HepG2 (cell line): Measurements from ENCODE around the gene GATA1. TPM values are rescaled to one million over a fixed set of nuclear protein-coding genes. Genes with fewer than 3 reads are reported as not detected.

ENCODE experiments used
- ATAC-seq: fragments of 200-7000 bp; cut with Tn5 transposase; 3 replicates; pipeline ENCODE4 v1.9.1; 2020; ENCODE audit warnings: mild to moderate bottlenecking, moderate library complexity
- BruUV-seq: library from RNA; stranded (reverse); fragments of 400-500 nt; replicated peaks from 2 replicates; lab custom pipeline; 2021; lab: Mats Ljungman, UMichigan
- CTCF ChIA-PET: fragments of 300-600 bp; formaldehyde crosslinking; extraction: SDS; loops from one replicate; lab custom pipeline; 2021; ENCODE audit warnings: low total read pairs, inconsistent platforms, low intra/inter-chr PET ratio; lab: Yijun Ruan, JAX
- POLR2A ChIA-PET: fragments of 350-600 bp; sonication (Branson Sonifier 250); formaldehyde crosslinking; loops from one replicate; lab custom pipeline; 2020; ENCODE audit warnings: antibody characterized with exemption, inconsistent platforms; lab: Yijun Ruan, JAX
- DNase-seq: peaks from one replicate; pipeline ENCODE4 v3.0.0-alpha.2; 2015; ENCODE audit warnings: low spot score
- FAIRE-seq: peaks from 3 replicates; lab custom pipeline; 2011; peaks lifted over from hg19 to GRCh38; lab: Jason Lieb, UNC
- H2AFZ ChIP-seq: one replicate; pipeline ENCODE4 v1.6.1; 2011; ENCODE audit warnings: low read length, inconsistent platforms
- H3K27ac ChIP-seq: fragments of 300-600 bp; 3 replicates; pipeline ENCODE4 v1.8.0; 2011; ENCODE audit warnings: mixed run types, mild to moderate bottlenecking, mixed read lengths, low read length, inconsistent platforms; ENCODE audit not compliant: insufficient read depth; ENCODE audit errors: extremely low read length
- H3K27me3 ChIP-seq, 2 experiments: fragments of 200-600 bp in 1 of 2; 2 replicates in 1 of 2; 3 replicates in 1 of 2; pipeline versions ENCODE4 v1.6.0 to v1.8.0; 2011; ENCODE audit warnings: low read length in 2 of 2, mild to moderate bottlenecking in 2 of 2, moderate library complexity in 2 of 2, inconsistent platforms in 1 of 2; ENCODE audit not compliant: insufficient read depth in 2 of 2, control insufficient read depth in 1 of 2
- H3K36me3 ChIP-seq, 2 experiments: fragments of 200-600 bp in 1 of 2; replicated peaks in 1 of 2; 2 replicates in 1 of 2; 3 replicates in 1 of 2; pipeline versions ENCODE4 v1.5.1 to v1.8.0; 2011; ENCODE audit warnings: low read length in 2 of 2, inconsistent platforms in 1 of 2; ENCODE audit not compliant: insufficient read depth in 2 of 2, control insufficient read depth in 1 of 2
- H3K4me1 ChIP-seq: 2 replicates; pipeline ENCODE4 v1.5.1; 2012; ENCODE audit warnings: low read length, inconsistent platforms; ENCODE audit not compliant: insufficient read depth
- H3K4me2 ChIP-seq: 2 replicates; pipeline ENCODE4 v1.6.0; 2011; ENCODE audit warnings: low read depth, low read length, inconsistent platforms
- H3K4me3 ChIP-seq, 3 experiments: fragments of 200-600 bp in 1 of 3; sonication (generic), shearing (Covaris generic) in 1 of 3; replicated peaks in 1 of 3; 2 replicates each; pipeline ENCODE4 v1.5.1; 2011 to 2016; ENCODE audit warnings: low read length in 3 of 3, inconsistent platforms in 2 of 3, low read depth in 2 of 3, mild to moderate bottlenecking in 2 of 3, control low read depth in 1 of 3, mixed read lengths in 1 of 3; ENCODE audit not compliant: insufficient read depth in 1 of 3
- H3K79me2 ChIP-seq: one replicate; pipeline ENCODE4 v1.6.1; 2011; ENCODE audit warnings: low read length, inconsistent platforms; ENCODE audit not compliant: insufficient read depth
- H3K9ac ChIP-seq: 2 replicates; pipeline ENCODE4 v1.6.0; 2011; ENCODE audit warnings: mild to moderate bottlenecking, low read depth, low read length, inconsistent platforms; ENCODE audit not compliant: insufficient read depth
- H3K9me3 ChIP-seq: 2 replicates; pipeline ENCODE4 v1.5.1; 2012; ENCODE audit warnings: mild to moderate bottlenecking, low read length
- H4K20me1 ChIP-seq: 2 replicates; pipeline ENCODE4 v1.6.0; 2011; ENCODE audit warnings: inconsistent platforms, mild to moderate bottlenecking, low read length, moderate library complexity; ENCODE audit not compliant: insufficient read depth
- CHD2 ChIP-seq: IDR thresholded peaks from 2 replicates; pipeline ENCODE4 v1.6.1; 2011; ENCODE audit warnings: low read depth, low read length, improper control_type of control experiment
- FOXK1 ChIP-seq: sonication (generic); formaldehyde crosslinking; IDR thresholded peaks from 2 replicates; pipeline ENCODE4 v1.4.0; 2020; ENCODE audit warnings: low read depth, missing genetic modification reagents, borderline replicate concordance
- GABPB1 ChIP-seq: IDR thresholded peaks from 2 replicates; pipeline ENCODE4 v1.6.1; 2016; ENCODE audit warnings: mild to moderate bottlenecking, missing genetic modification reagents, moderate library complexity, missing compliant biosample characterization
- KDM6A ChIP-seq: IDR thresholded peaks from 2 replicates; pipeline ENCODE4 v1.6.1; 2016; ENCODE audit warnings: low read depth
- MIER2 ChIP-seq: IDR thresholded peaks from 2 replicates; pipeline ENCODE4 v1.6.1; 2016; ENCODE audit warnings: missing biosample characterization, missing genetic modification reagents
- MXD4 ChIP-seq: IDR thresholded peaks from 2 replicates; pipeline ENCODE4 v1.6.1; 2016; ENCODE audit warnings: mild to moderate bottlenecking, missing biosample characterization, missing genetic modification reagents
- NR3C1 ChIP-seq: sonication (generic); formaldehyde crosslinking; IDR thresholded peaks from 2 replicates; pipeline ENCODE4 v1.4.0; 2020; ENCODE audit warnings: missing genetic modification reagents
- PHF8 ChIP-seq: sonication (generic); formaldehyde crosslinking; IDR thresholded peaks from 2 replicates; pipeline ENCODE4 v1.5.0; 2020; ENCODE audit warnings: missing genetic modification reagents
- SAFB2 ChIP-seq: sonication (generic); formaldehyde crosslinking; IDR thresholded peaks from 2 replicates; pipeline ENCODE4 v1.5.1; 2020; ENCODE audit warnings: missing genetic modification reagents, low read depth, mild to moderate bottlenecking, borderline replicate concordance
- SMAD1 ChIP-seq: sonication (generic); formaldehyde crosslinking; IDR thresholded peaks from 2 replicates; pipeline ENCODE4 v1.4.0; 2020; ENCODE audit warnings: missing genetic modification reagents, low read depth, mild to moderate bottlenecking, borderline replicate concordance
- ZNF180 ChIP-seq: sonication (generic); formaldehyde crosslinking; IDR thresholded peaks from 2 replicates; pipeline ENCODE4 v1.4.0; 2020; ENCODE audit warnings: low read depth, missing genetic modification reagents, borderline replicate concordance
- ZNF549 ChIP-seq: sonication (generic); formaldehyde crosslinking; IDR thresholded peaks from 2 replicates; pipeline ENCODE4 v1.5.0; 2020; ENCODE audit warnings: missing genetic modification reagents
- WGBS: methylation state at CpG from one replicate; pipeline ENCODE4 v1.1.6; 2017; ENCODE audit warnings: low lambda C conversion rate; 5-methylcytosine and 5-hydroxymethylcytosine counted together
- in situ Hi-C: cut with HindIII; loops from 2 replicates; pipeline ENCODE4 v1.10.0; 2017; ENCODE audit warnings: low pct_unique_long_range_greater_than_20kb; ENCODE audit not compliant: extremely low pct_ligation_motif_present
- intact Hi-C: fragments of 100-400 bp; cut with micrococcal nuclease; formaldehyde crosslinking; loops from one replicate; pipeline ENCODE4 v1.10.0; 2022; ENCODE audit not compliant: unreplicated experiment
- polyA plus RNA-seq, 8 experiments: library from polyadenylated mRNA; depleted of rRNA in 3 of 8; stranded (reverse) in 7 of 8; unstranded in 1 of 8; fragments of >200 nt; fragmentation: Illumina TruSeq in 4 of 8; extraction: Trizol in 4 of 8; gene quantifications; 2 replicates each; pipeline versions ENCODE4 v1.2.1 to v1.2.3, GENCODE V29; 2011 to 2016; ENCODE audit warnings: low read depth in 4 of 8, missing spikeins in 1 of 8, mixed read lengths in 1 of 8; ENCODE audit not compliant: insufficient read depth in 1 of 8
- total RNA-seq, 5 experiments: library from RNA; depleted of rRNA; stranded (reverse); fragments of >200 nt; fragmentation: Illumina TruSeq; extraction: Trizol; gene quantifications; 2 replicates each; pipeline ENCODE4 v1.2.3, GENCODE V29; 2016; ENCODE audit warnings: low read depth in 1 of 5
- TF ChIP-seq, protein P1 (sequence below): sonication (generic); formaldehyde crosslinking; IDR thresholded peaks from 2 replicates; pipeline ENCODE4 v1.5.0; 2020; ENCODE audit warnings: missing genetic modification reagents
- TF ChIP-seq, protein P2 (sequence below): sonication (generic); formaldehyde crosslinking; IDR thresholded peaks from 2 replicates; pipeline ENCODE4 v1.4.0; 2020; ENCODE audit warnings: missing genetic modification reagents; ENCODE audit errors: not compliant biosample characterization
- TF ChIP-seq, protein P3 (sequence below): sonication (generic); formaldehyde crosslinking; IDR thresholded peaks from 2 replicates; pipeline ENCODE4 v1.4.0; 2020; ENCODE audit warnings: missing genetic modification reagents, mild to moderate bottlenecking, borderline replicate concordance
- TF ChIP-seq, protein P4 (sequence below): sonication (generic); formaldehyde crosslinking; IDR thresholded peaks from 2 replicates; pipeline ENCODE4 v1.5.0; 2020; ENCODE audit warnings: missing genetic modification reagents
- TF ChIP-seq, protein P5 (sequence below): sonication (generic); formaldehyde crosslinking; IDR thresholded peaks from 2 replicates; pipeline ENCODE4 v1.9.0; 2021; ENCODE audit warnings: missing genetic modification reagents, borderline replicate concordance

GATA1 gene
- total and polyA plus RNA-seq, 2 of the 13 experiments (the other 11 are each of a cell fraction or from before 2014, with no cell fraction given), result 0.13 TPM; not detected in 1

DNA sequence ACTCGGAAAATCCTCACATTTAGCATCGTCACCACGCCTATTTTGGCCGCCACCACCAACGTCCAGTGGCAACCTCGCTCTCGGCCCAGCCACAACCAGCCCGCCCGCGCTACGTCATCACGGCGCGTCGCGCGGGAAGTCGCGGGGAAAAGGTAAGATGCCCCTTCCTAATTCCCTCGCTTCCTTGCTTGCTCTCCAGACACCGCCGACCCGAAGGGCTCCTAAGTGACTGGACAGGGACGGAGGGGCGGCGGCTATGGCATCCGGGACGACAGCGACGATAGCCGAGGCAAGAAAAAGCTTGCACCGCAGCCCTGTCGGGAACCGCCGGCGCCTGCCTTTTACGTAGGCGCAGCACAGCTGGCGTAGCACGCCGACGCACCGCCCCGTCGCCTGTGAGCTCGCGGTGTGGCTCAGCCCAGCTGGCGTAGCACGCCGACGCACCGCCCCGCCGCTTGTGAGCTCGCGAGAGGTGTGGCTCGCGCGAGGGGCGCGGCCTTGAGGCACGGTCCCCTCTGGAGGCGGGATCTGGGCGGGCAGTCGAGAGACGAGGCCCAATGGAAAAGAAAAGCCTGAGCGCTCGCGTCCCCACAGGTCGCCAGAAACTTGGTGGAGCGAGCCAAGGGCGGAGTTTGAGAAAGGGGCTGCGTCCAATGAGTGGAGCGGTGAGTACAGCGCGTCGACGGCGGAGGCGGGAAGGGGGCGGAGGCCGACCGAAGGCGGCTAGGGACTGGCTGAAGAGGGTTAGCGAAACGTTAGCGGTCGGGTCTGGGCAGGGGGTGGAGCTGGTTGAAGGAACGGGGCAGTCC, 15.1 kb downstream of the GATA1 start, which contains the start of gene HDAC6:
Gene HDAC6, plus strand, starts transcription at position 788 of the 809 bp plus-strand sequence. CDS start 626 bp downstream, outside the sequence.
- DNase-seq (peak; percentile 95), ATAC-seq (peak; percentile 91), FAIRE-seq (peak; percentile 66)
- Histone ChIP-seq H3K4me1 (peaks cover 38% of the 10 kb centered on the region), H3K9ac (peak within 1 kb of the TSS; percentile 88), H4K20me1 (no peaks in the 10 kb centered on the region), H3K36me3 (peaks cover 0 to 3% of the 10 kb centered on the region in 2 experiments; a peak in 2 of 5 replicates), H3K79me2 (no peaks in the 10 kb centered on the region), H3K9me3 (no peaks in the 10 kb centered on the region), H3K27ac (peak within 1 kb of the TSS; percentile 98), H2AFZ (no peak within 1 kb of the TSS), H3K4me2 (peak within 1 kb of the TSS; percentile 81), H3K4me3 (peak within 1 kb of the TSS; percentile 80 to 84 (median 81)), H3K27me3 (no peaks in the 10 kb centered on the region; a peak in 1 of 5 replicates)
- intact Hi-C loops (no loop called here), in situ Hi-C loops (no loop called here)
- WGBS, result 0% methylated on average over 2 of the region's 89 CpGs
- BruUV-seq, result no TSS peak
- ChIA-PET CTCF (no interaction called here), POLR2A (interaction anchor here (0.9 to 2.3 kb wide), 15 partner anchors 20 to 390 kb away, joined by 3 to 17 read pairs (median 6); partner anchors contain the start of genes OTUD5, PCSK1N, PQBP1 and SLC35A2)
- TF ChIP-seq, protein P1, sequence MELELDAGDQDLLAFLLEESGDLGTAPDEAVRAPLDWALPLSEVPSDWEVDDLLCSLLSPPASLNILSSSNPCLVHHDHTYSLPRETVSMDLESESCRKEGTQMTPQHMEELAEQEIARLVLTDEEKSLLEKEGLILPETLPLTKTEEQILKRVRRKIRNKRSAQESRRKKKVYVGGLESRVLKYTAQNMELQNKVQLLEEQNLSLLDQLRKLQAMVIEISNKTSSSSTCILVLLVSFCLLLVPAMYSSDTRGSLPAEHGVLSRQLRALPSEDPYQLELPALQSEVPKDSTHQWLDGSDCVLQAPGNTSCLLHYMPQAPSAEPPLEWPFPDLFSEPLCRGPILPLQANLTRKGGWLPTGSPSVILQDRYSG (CRISPR knock-in tag), result no peak
- TF ChIP-seq, protein P2, sequence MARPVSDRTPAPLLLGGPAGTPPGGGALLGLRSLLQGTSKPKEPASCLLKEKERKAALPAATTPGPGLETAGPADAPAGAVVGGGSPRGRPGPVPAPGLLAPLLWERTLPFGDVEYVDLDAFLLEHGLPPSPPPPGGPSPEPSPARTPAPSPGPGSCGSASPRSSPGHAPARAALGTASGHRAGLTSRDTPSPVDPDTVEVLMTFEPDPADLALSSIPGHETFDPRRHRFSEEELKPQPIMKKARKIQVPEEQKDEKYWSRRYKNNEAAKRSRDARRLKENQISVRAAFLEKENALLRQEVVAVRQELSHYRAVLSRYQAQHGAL, result no peak
- TF ChIP-seq FOXK1 (CRISPR knock-in tag) (no peak), ZNF549 (CRISPR knock-in tag) (no peak), SAFB2 (no peak), PHF8 (peak; percentile 49), MIER2 (CRISPR knock-in tag) (no peak), ZNF180 (no peak), SMAD1 (no peak), NR3C1 (CRISPR knock-in tag) (no peak), MXD4 (CRISPR knock-in tag) (no peak), KDM6A (CRISPR knock-in tag) (no peak), GABPB1 (peak; percentile 79), CHD2 (peak; percentile 94)
- TF ChIP-seq, protein P3, sequence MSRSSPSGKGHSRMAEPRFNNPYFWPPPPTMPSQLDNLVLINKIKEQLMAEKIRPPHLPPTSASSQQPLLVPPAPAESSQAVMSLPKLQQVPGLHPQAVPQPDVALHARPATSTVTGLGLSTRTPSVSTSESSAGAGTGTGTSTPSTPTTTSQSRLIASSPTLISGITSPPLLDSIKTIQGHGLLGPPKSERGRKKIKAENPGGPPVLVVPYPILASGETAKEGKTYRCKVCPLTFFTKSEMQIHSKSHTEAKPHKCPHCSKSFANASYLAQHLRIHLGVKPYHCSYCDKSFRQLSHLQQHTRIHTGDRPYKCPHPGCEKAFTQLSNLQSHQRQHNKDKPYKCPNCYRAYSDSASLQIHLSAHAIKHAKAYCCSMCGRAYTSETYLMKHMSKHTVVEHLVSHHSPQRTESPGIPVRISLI (CRISPR knock-in tag), result no peak
- TF ChIP-seq, protein P4, sequence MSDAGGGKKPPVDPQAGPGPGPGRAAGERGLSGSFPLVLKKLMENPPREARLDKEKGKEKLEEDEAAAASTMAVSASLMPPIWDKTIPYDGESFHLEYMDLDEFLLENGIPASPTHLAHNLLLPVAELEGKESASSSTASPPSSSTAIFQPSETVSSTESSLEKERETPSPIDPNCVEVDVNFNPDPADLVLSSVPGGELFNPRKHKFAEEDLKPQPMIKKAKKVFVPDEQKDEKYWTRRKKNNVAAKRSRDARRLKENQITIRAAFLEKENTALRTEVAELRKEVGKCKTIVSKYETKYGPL, result no peak
- TF ChIP-seq, protein P5, sequence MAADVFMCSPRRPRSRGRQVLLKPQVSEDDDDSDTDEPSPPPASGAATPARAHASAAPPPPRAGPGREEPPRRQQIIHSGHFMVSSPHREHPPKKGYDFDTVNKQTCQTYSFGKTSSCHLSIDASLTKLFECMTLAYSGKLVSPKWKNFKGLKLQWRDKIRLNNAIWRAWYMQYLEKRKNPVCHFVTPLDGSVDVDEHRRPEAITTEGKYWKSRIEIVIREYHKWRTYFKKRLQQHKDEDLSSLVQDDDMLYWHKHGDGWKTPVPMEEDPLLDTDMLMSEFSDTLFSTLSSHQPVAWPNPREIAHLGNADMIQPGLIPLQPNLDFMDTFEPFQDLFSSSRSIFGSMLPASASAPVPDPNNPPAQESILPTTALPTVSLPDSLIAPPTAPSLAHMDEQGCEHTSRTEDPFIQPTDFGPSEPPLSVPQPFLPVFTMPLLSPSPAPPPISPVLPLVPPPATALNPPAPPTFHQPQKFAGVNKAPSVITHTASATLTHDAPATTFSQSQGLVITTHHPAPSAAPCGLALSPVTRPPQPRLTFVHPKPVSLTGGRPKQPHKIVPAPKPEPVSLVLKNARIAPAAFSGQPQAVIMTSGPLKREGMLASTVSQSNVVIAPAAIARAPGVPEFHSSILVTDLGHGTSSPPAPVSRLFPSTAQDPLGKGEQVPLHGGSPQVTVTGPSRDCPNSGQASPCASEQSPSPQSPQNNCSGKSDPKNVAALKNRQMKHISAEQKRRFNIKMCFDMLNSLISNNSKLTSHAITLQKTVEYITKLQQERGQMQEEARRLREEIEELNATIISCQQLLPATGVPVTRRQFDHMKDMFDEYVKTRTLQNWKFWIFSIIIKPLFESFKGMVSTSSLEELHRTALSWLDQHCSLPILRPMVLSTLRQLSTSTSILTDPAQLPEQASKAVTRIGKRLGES (CRISPR knock-in tag), result no peak
